HG03575 (cell line): ENCODE measurements around the gene OR2C3.
"Not testable (repeated sequence)": the region's sequence is repeated elsewhere in the genome, so short reads cannot be mapped to it uniquely, and the experiment has no call there.

Experiments used
- ATAC-seq: cut with Tn5 transposase; IDR thresholded peaks from one replicate; pipeline ENCODE4 v1.9.1; 2021; ENCODE audit not compliant: unreplicated experiment, insufficient number of reproducible peaks, low FRiP score; ENCODE audit errors: extremely low read depth

The OR2C3 gene

GRCh38 chr1:247528812-247529474 is 7.3 kb downstream of the OR2C3 start:
- ATAC-seq: no peak

GRCh38 chr1:247521886-247522285 is 14.4 kb downstream of the OR2C3 start:
- not testable (repeated sequence) for ATAC-seq

GRCh38 chr1:247518613-247518891 is 17.7 kb downstream of the OR2C3 start:
- no peak for ATAC-seq

DNA sequence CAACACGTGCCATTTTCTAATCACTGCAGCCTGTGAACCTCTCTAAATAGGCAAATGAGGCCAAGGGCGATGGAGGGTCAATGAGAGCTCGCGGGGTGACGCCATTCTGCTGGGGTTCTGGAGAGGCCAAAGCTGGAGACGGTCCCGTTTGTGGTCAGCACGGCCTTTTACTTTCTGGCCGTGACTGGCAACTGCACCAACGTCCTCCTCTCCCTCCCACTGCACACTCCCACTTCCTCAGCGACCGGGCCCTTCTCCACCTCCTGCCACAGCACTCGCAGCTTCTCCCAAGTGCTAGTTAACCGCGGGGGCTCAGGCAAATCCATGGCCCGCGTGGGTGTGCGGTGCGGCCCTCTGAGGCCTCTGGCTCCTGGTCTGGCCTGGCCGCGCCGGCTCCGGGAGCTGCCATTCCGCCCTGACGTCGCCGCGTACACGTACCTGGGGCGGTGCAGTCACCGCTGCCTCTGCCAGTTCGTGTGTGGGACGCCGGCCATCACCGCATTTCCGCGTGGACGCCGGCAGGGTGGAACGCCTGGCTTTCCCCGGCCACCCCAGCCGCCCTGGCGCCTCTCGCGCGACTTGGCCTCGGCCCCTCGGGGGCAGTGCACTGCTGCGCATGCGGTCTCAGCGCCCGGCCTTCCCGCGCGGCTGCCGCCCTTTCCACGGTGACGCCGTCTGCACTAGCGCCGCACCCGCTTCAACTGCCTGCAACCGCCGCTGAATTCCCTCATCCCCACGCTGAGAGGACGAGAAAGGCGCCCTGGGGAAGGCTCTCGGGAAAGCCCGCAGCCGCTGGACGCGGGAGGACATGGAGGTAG is 18.2 kb downstream of the OR2C3 start:
- no peak for ATAC-seq

GRCh38 chr1:247506831-247507230 is 29.4 kb downstream of the OR2C3 start:
- ATAC-seq: no peak

GRCh38 chr1:247500865-247501264 is 35.4 kb downstream of the OR2C3 start:
- ATAC-seq: no peak

DNA sequence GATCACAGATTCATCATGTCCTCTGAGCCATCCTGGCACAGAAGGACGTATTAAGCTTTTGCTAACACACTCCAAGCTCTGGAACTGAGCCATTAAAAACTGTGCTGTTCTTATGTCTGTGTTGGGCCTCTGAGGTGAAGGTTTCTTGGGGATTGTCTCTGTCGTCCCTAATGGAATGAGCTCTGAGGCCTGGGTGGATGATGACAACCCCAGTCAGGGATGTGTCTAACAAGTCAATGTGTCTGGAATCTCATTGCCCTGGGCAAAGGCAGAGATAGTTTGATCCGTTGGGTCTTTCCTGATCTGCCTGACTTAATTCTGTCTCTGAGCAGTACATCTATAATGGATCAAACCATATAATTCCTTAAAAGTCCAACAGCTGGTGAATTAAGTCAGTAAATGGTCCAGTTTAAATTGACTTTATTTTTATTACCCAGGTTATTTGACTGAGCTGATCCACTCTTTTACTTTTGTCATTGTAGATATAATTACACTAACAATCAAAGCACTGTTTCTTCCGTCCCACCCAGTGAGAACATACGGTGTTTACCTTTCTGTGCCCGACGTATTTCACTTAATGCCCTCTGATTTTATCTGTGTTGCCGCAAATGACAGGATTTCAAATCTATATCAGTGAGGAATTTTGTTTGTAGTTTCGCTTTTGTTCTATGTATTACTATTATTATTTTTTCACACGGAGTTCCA is 39.5 kb downstream of the OR2C3 start:
- no peak for ATAC-seq

- ATAC-seq: no peak
Observed at GRCh38 chr1:247494767-247495166, 41.5 kb downstream of the OR2C3 start.

DNA sequence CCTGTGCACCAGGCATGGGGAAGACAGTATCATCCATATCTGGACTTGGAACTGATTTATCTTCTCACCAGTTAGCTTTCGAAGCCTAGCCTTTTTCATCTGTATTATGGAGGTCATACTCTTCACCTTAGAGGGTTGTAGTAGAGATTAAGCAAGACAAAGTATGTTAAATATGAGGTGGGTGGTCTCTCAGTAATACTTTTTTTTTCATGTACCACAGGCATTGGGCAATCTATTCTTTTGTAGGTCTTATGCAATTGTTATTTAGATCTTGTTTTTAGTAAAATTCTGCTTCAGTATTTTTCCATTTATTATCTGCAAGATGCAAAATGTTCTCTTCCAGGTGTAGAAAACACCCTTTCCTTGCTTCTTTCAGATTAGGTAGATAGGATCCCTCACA is 43.1 kb downstream of the OR2C3 start:
- no peak for ATAC-seq

DNA sequence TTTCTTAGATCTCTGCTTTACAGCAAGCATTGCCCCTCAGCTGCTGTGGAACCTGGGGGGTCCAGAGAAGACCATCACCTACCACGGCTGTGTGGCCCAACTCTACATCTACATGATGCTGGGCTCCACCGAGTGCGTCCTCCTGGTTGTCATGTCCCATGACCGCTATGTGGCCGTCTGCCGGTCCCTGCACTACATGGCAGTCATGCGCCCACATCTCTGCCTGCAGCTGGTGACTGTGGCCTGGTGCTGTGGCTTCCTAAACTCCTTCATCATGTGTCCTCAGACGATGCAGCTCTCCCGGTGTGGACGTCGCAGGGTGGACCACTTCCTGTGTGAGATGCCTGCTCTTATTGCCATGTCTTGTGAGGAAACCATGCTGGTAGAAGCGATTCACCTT is 44.9 kb downstream of the OR2C3 start:
- no peak for ATAC-seq

DNA sequence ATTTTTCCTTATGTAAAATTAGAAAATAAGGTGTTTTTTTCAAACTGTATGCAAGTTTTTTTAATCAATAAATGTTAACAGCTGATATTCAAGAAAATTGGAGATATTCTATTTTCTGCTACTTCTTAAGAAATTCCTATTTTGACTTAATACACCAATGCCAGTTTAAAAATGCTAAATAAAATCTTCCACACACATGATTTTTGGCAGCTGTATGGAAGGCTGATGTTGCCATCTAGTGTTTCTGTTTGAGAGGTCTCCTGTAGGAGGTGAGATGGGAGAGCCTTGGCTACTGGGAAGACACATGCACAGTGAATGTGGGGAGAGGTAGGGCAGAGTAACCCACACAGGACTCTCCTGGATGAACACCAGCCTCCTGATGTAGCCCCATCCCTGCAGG is 49.2 kb downstream of the OR2C3 start:
- ATAC-seq: peak; percentile 58

DNA sequence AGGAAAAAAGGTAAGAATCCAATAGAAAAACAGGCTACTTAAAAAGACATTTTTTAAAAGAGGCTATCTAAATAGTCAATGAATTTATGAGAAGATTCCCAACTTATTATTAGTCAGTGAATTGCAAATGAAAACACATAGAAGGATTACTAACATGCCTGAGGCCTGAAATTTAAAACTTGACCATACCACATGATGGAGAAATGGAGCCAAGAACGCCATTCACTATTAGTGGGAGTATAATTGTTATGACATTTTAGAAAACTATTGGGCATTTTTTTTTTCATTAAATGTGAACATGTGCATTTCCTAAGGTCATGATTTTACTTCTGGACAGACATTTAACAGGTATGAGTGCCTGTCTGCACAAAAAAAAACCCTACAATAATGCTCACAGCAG is 53.5 kb downstream of the OR2C3 start:
- no peak for ATAC-seq

DNA sequence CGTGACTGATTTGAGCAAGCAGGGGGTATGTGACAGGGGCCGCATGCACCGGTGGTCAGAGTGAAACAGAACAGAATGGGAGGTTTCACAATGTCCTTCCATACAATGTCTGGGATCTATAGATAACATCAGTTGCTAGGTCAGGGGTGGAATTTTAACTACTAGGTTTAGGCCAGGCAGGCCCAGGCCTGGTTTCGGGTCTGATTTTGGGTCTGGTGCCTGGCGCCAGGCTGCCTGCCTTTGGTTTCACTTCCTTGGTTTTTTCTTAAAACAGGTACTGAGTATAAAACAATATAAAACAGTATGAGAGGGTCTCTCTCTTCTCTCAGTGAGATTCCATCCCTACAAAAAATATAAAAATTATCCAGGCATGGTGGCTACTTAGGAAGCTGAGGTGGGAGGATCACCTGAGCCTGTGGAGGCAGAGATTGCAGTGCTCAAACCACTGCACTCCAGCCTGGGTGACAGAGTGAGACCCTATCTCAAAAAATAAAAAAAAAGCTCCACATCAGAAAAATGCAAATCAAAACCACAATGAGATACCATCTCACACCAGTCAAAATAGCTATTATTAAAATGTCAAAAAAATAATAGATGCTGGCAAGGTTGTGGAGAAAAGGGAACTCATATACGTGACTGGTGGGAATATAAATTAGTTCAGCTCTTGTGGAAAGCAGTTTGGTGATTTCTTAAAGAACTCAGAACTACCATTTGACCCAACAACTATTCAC is 59.7 kb downstream of the OR2C3 start:
- ATAC-seq: not testable (repeated sequence)

- ATAC-seq: no peak
Observed at GRCh38 chr1:247475793-247476192, 60.4 kb downstream of the OR2C3 start.
